Smooth muscle cell (in vitro differentiated cells): Measurements from ENCODE around the gene MANSC4. TPM values are rescaled to one million over a fixed set of nuclear protein-coding genes. Genes with fewer than 3 reads are reported as not detected.
A peak's percentile ranks its signal among the peaks of the same experiment; 100 is the strongest.

Source experiments
- DNase-seq: peaks from one replicate; lab custom pipeline; 2025; ENCODE audit not compliant: unreplicated experiment; lab: John Stamatoyannopoulos, UW
- H2AFZ ChIP-seq: fragments of 200-600 bp; sonication (generic); 2 replicates; pipeline ENCODE4 v1.6.0; 2016; ENCODE audit warnings: antibody characterized with exemption, low read depth, mild to moderate bottlenecking
- H3F3A ChIP-seq: fragments of 200-600 bp; sonication (generic); 2 replicates; pipeline ENCODE4 v1.6.0; 2017; ENCODE audit warnings: antibody characterized with exemption, low read depth
- H3K27ac ChIP-seq: fragments of 200-600 bp; sonication (generic); 2 replicates; pipeline ENCODE4 v1.5.1; 2016; ENCODE audit warnings: low read depth, mild to moderate bottlenecking
- H3K27me3 ChIP-seq: fragments of 200-600 bp; sonication (generic); 2 replicates; pipeline ENCODE4 v1.6.1; 2016; ENCODE audit warnings: low read depth, mild to moderate bottlenecking
- H3K36me3 ChIP-seq: fragments of 200-600 bp; sonication (generic); 2 replicates; pipeline ENCODE4 v1.5.1; 2016; ENCODE audit warnings: low read depth
- H3K4me1 ChIP-seq: fragments of 200-600 bp; sonication (generic); 2 replicates; pipeline ENCODE4 v1.5.1; 2016; ENCODE audit warnings: low read depth
- H3K4me2 ChIP-seq: fragments of 200-600 bp; sonication (generic); 2 replicates; pipeline ENCODE4 v1.6.0; 2016; ENCODE audit warnings: mild to moderate bottlenecking
- H3K4me3 ChIP-seq: fragments of 200-600 bp; sonication (generic); 2 replicates; pipeline ENCODE4 v1.5.1; 2016; ENCODE audit warnings: mild to moderate bottlenecking
- H3K79me2 ChIP-seq: fragments of 200-600 bp; sonication (generic); 2 replicates; pipeline ENCODE4 v1.6.0; 2016; ENCODE audit warnings: low read depth, mild to moderate bottlenecking
- H3K9ac ChIP-seq: fragments of 200-600 bp; sonication (generic); 2 replicates; pipeline ENCODE4 v1.6.0; 2016; ENCODE audit warnings: low read depth
- H3K9me3 ChIP-seq: fragments of 200-600 bp; sonication (generic); replicated peaks from 2 replicates; pipeline ENCODE4 v1.5.1; 2016; ENCODE audit warnings: low read depth
- H4K20me1 ChIP-seq: fragments of 200-600 bp; sonication (generic); 2 replicates; pipeline ENCODE4 v1.6.0; 2016; ENCODE audit warnings: low read depth
- WGBS: methylation state at CpG from one replicate; pipeline ENCODE4 v1.1.7; 2016; ENCODE audit warnings: low lambda C conversion rate; 5-methylcytosine and 5-hydroxymethylcytosine counted together
- polyA plus RNA-seq: library from polyadenylated mRNA; unstranded; fragments of >200 nt; fragmentation: Nextera tagmentation; extraction: Ambion mirVana; gene quantifications from 2 replicates; pipeline ENCODE4 v1.2.1, GENCODE V29; 2016
- total RNA-seq: library from RNA; depleted of rRNA; stranded (reverse); fragments of >200 nt; gene quantifications from 2 replicates; pipeline ENCODE4 v1.2.3, GENCODE V29; 2014
- TF ChIP-seq, protein P1 (sequence below): fragments of 200-600 bp; sonication (generic); IDR thresholded peaks from 2 replicates; pipeline ENCODE4 v1.5.1; 2017; ENCODE audit warnings: borderline replicate concordance, mild to moderate bottlenecking, antibody characterized with exemption; ENCODE audit not compliant: insufficient read depth, poor library complexity, severe bottlenecking

Gene MANSC4
- total and polyA plus RNA-seq, 2 experiments from 2014 or later: 0.47 to 2.9 TPM

DNA sequence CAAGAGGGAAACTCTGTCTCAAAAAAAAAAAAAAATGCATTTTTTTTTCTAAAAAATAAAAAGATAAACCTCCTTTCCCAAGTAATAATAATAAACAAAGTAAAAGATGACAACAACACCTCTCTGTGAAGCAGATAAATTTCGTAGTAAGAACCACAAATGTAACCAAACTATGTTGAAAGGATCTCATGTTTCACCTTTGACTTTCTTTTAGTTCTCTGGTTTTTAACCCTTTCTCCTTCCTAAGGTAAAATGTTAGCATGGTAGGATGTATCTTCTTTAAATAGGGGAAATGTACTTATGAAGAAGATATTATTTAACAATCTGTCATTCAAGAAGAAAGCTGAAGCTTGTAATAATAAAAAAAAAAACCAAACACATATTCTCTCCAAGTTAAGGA is 1.8 kb downstream of the MANSC4 start:
- no peak for DNase-seq
- H3K36me3 ChIP-seq: no peaks in the 10 kb centered on the region
- 40% methylated on average over 1 of the region's 1 CpG for WGBS
- TF ChIP-seq, protein P1, sequence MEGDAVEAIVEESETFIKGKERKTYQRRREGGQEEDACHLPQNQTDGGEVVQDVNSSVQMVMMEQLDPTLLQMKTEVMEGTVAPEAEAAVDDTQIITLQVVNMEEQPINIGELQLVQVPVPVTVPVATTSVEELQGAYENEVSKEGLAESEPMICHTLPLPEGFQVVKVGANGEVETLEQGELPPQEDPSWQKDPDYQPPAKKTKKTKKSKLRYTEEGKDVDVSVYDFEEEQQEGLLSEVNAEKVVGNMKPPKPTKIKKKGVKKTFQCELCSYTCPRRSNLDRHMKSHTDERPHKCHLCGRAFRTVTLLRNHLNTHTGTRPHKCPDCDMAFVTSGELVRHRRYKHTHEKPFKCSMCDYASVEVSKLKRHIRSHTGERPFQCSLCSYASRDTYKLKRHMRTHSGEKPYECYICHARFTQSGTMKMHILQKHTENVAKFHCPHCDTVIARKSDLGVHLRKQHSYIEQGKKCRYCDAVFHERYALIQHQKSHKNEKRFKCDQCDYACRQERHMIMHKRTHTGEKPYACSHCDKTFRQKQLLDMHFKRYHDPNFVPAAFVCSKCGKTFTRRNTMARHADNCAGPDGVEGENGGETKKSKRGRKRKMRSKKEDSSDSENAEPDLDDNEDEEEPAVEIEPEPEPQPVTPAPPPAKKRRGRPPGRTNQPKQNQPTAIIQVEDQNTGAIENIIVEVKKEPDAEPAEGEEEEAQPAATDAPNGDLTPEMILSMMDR: no peak
- H3F3A ChIP-seq: peaks cover 29% of the 10 kb centered on the region
- H3K4me2 ChIP-seq: no peak overlapping the region
- no peak overlapping the region for H2AFZ ChIP-seq
- no peaks in the 10 kb centered on the region for H4K20me1 ChIP-seq
- H3K27me3 ChIP-seq: no peaks in the 10 kb centered on the region
- H3K9ac ChIP-seq: no peak overlapping the region
- H3K4me1 ChIP-seq: peaks cover 28% of the 10 kb centered on the region
- H3K4me3 ChIP-seq: no peak overlapping the region
- no peaks in the 10 kb centered on the region for H3K9me3 ChIP-seq
- peaks cover 39% of the 10 kb centered on the region for H3K79me2 ChIP-seq
- H3K27ac ChIP-seq: no peak overlapping the region

- Histone ChIP-seq H3K9ac (no peak overlapping the region), H3K9me3 (no peaks in the 10 kb centered on the region), H4K20me1 (no peaks in the 10 kb centered on the region), H3K4me3 (no peak overlapping the region), H3K79me2 (peaks cover 28% of the 10 kb centered on the region), H2AFZ (no peak overlapping the region), H3F3A (peaks cover 24% of the 10 kb centered on the region), H3K4me2 (no peak overlapping the region), H3K4me1 (peaks cover 21% of the 10 kb centered on the region), H3K27ac (no peak overlapping the region), H3K27me3 (no peaks in the 10 kb centered on the region), H3K36me3 (no peaks in the 10 kb centered on the region)
- DNase-seq: no peak
- WGBS: 88% methylated on average over 5 of the region's 5 CpGs
- TF ChIP-seq, protein P1: no peak
These were observed 2.9 kb downstream of the MANSC4 start for GRCh38 chr12:27777141-27777540.

GRCh38 chr12:27772328-27773049 is 7.5 kb downstream of the MANSC4 start:
- no peak overlapping the region for H3K4me3 ChIP-seq
- DNase-seq: no peak
- WGBS: 24% methylated on average over 5 of the region's 5 CpGs
- H3K27ac ChIP-seq: peak overlapping the region; percentile 82
- peak overlapping the region; percentile 16 for H3K9ac ChIP-seq
- no peaks in the 10 kb centered on the region for H3K36me3 ChIP-seq
- no peak overlapping the region for H2AFZ ChIP-seq
- H3K9me3 ChIP-seq: no peaks in the 10 kb centered on the region
- no peaks in the 10 kb centered on the region for H4K20me1 ChIP-seq
- peaks cover 5% of the 10 kb centered on the region for H3K4me1 ChIP-seq
- TF ChIP-seq, protein P1: no peak
- no peaks in the 10 kb centered on the region for H3K27me3 ChIP-seq
- peaks cover 4% of the 10 kb centered on the region for H3F3A ChIP-seq
- no peaks in the 10 kb centered on the region for H3K79me2 ChIP-seq
- H3K4me2 ChIP-seq: peak overlapping the region; percentile 62
